GM19043 (cell line): Measurements from ENCODE around the gene ZNRF2.
"Not testable (repeated sequence)": the region's sequence is repeated elsewhere in the genome, so short reads cannot be mapped to it uniquely, and the experiment has no call there.

Experiments
- ATAC-seq: cut with Tn5 transposase; IDR thresholded peaks from one replicate; pipeline ENCODE4 v1.9.1; 2021; ENCODE audit warnings: low read depth; ENCODE audit not compliant: unreplicated experiment

ZNRF2 gene

GRCh38 chr7:30351286-30351685, 66.9 kb downstream of the ZNRF2 start:
- no peak for ATAC-seq

- no peak for ATAC-seq
Observed at GRCh38 chr7:30351724-30352123, 67.3 kb downstream of the ZNRF2 start.

GRCh38 chr7:30352169-30352568, 67.8 kb downstream of the ZNRF2 start:
- ATAC-seq = no peak

- ATAC-seq = no peak
Observed at GRCh38 chr7:30353532-30353931, 69.1 kb downstream of the ZNRF2 start.

GRCh38 chr7:30353932-30354607, 69.7 kb downstream of the ZNRF2 start:
- no peak for ATAC-seq

GRCh38 chr7:30354791-30355190, 70.4 kb downstream of the ZNRF2 start:
- ATAC-seq = no peak

GRCh38 chr7:30359957-30360356, 75.6 kb downstream of the ZNRF2 start:
- ATAC-seq = no peak

- ATAC-seq = no peak
Observed at GRCh38 chr7:30363778-30364563, 79.6 kb downstream of the ZNRF2 start.

GRCh38 chr7:30364773-30365172, 80.4 kb downstream of the ZNRF2 start:
- ATAC-seq = no peak

GRCh38 chr7:30365621-30366020, 81.2 kb downstream of the ZNRF2 start:
- ATAC-seq = no peak

GRCh38 chr7:30366606-30367005, 82.2 kb downstream of the ZNRF2 start:
- ATAC-seq = no peak

- no peak for ATAC-seq
Observed at GRCh38 chr7:30367561-30367960, 83.2 kb downstream of the ZNRF2 start.

GRCh38 chr7:30369879-30370278, 85.5 kb downstream of the ZNRF2 start:
- no peak for ATAC-seq

GRCh38 chr7:30371321-30371720, 86.9 kb downstream of the ZNRF2 start:
- ATAC-seq = no peak

- no peak for ATAC-seq
Observed at GRCh38 chr7:30378275-30378674, 93.9 kb downstream of the ZNRF2 start.

- ATAC-seq = no peak
Observed at GRCh38 chr7:30379131-30379530, 94.7 kb downstream of the ZNRF2 start.

- ATAC-seq = no peak
Observed at GRCh38 chr7:30379741-30380140, 95.3 kb downstream of the ZNRF2 start.

GRCh38 chr7:30380294-30380693, 95.9 kb downstream of the ZNRF2 start:
- no peak for ATAC-seq

- not testable (repeated sequence) for ATAC-seq
Observed at GRCh38 chr7:30380824-30381223, 96.4 kb downstream of the ZNRF2 start.

GRCh38 chr7:30382607-30383006, 98.2 kb downstream of the ZNRF2 start:
- no peak for ATAC-seq

- no peak for ATAC-seq
Observed at GRCh38 chr7:30389791-30390190, 105.4 kb downstream of the ZNRF2 start.
